Activated CD8-positive, alpha-beta memory T cell treated with anti-CD3 and anti-CD28 coated beads, Interleukin-2, amount 50 U/mL, for 4 hours (primary cell): ENCODE data around the gene ZNF865.
A peak's percentile ranks its signal among the peaks of the same experiment; 100 is the strongest.

ENCODE experiments used
- DNase-seq: peaks from one replicate; pipeline ENCODE4 v3.0.0-alpha.2; 2020

The ZNF865 gene

GRCh38 chr19:55609326-55609725 is 3.9 kb downstream of the ZNF865 start:
- DNase-seq, result no peak

DNA sequence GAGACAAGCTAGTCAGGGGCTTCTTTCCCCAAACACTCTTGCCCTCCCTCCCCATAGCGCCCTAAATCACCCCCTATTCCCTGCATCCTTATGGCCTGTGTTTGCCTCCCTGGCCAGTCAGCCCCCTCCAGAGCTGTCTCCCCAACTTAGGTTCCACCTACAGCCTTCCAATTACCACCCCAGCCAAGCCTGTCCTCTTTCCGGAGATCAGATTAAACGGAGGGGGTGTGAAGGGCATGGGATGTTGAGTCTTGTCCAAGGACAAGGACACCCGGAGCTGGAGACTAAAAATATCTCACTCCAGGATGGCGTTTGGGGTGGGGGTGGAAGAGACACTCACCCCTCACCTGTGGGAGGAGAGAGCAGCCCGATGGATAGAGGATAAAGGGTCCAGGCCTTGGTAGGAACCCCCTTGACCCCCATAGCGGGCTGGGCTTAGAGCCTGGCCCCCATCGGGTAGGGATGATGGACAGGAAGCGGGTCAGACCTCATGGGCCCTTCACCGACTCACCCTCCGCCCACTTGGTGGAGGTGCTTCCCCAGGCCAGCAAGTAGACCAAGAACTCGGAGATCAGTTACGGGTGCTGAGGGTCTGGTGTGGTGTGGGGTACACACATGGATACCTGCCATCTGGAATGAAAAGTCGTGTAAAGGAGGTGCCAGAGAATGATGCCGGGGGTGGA is 6.0 kb downstream of the ZNF865 start:
- no peak for DNase-seq

DNA sequence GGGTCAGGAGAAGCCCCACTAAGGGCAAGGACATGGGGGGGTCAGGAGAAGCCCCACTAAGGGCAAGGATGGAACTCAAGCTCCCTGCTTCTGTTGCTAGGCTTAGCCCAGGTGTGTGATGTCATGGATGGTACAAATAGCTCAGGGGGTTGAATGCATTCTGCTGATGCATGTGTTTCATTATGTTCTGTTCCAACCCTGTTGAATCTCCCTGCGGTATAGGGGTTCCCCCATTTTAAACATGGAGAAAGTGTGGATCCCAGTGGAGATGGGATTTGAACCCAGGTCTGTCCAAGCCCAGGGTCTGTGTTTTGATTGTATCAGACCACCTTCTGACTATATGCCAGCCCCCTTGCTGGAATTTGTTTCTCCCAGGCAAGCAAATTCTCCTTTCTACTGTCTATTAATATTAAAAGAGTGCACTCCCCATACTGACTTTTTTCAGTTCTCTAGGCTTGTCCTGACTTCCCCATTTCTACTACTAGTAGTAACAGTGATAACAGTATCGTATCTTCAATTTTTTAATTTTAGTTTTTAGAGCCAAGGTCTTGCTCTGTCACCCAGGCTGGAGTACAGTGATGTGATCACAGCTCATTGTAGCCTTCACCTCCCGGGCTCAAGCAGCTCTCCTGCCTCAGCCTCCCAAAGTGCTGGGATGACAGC is 6.7 kb downstream of the ZNF865 start:
- no peak for DNase-seq

DNA sequence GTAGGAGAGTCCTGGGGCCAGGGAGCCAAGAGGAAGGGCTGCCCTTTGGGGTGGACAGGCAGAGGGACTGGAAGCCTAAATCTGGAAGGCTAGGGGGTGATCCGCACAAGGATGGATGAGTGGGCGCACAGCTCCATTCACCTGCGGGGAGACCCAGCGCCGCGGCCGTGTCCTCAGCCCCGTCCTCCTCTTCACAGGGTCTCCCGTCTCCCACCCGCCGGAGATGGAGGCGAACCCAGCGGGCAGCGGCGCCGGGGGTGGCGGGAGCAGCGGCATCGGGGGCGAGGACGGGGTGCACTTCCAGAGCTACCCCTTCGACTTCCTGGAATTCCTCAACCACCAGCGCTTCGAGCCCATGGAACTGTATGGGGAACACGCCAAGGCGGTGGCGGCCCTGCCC is 7.9 kb downstream of the ZNF865 start:
- no peak for DNase-seq

GRCh38 chr19:55613930-55614710 is 8.7 kb downstream of the ZNF865 start:
- DNase-seq, result no peak

DNA sequence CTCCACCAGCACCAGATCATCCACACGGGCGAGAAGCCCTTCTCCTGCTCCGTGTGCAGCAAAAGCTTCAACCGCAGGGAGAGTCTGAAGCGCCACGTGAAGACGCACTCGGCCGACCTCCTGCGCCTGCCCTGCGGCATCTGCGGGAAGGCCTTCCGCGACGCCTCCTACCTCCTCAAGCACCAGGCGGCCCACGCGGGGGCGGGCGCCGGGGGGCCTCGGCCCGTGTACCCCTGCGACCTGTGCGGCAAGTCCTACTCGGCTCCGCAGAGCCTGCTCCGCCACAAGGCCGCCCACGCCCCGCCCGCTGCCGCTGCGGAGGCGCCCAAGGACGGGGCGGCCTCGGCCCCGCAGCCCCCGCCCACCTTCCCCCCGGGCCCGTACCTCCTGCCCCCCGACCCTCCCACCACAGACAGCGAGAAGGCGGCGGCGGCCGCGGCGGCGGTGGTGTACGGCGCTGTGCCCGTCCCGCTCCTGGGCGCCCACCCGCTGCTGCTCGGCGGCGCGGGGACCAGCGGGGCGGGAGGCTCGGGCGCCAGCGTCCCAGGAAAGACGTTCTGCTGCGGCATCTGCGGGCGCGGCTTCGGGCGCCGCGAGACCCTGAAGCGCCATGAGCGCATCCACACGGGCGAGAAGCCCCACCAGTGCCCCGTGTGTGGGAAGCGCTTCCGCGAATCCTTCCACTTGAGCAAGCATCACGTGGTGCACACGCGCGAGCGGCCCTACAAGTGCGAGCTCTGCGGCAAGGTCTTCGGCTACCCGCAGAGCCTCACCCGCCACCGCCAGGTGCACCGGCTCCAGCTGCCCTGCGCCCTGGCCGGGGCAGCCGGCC is 9.5 kb downstream of the ZNF865 start:
- DNase-seq, result no peak

DNA sequence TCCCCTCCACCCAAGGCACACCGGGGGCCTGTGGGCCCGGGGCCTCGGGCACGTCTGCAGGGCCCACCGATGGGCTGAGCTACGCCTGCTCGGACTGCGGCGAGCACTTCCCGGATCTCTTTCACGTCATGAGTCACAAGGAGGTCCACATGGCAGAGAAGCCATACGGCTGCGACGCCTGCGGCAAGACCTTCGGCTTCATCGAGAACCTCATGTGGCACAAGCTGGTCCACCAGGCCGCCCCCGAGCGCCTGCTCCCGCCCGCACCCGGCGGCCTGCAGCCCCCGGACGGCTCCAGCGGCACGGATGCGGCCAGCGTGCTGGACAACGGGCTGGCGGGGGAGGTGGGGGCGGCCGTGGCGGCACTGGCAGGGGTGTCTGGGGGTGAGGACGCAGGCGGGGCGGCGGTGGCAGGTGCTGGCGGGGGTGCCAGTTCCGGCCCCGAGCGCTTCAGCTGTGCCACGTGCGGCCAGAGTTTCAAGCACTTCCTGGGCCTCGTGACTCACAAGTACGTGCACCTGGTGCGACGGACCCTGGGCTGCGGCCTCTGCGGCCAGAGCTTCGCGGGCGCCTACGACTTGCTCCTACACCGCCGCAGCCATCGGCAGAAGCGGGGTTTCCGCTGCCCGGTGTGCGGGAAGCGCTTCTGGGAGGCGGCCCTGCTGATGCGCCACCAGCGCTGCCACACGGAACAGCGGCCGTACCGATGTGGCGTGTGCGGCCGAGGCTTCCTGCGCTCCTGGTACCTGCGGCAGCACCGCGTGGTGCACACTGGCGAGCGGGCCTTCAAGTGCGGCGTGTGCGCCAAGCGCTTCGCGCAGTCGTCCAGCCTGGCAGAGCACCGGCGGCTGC is 10.3 kb downstream of the ZNF865 start:
- DNase-seq, result no peak

DNA sequence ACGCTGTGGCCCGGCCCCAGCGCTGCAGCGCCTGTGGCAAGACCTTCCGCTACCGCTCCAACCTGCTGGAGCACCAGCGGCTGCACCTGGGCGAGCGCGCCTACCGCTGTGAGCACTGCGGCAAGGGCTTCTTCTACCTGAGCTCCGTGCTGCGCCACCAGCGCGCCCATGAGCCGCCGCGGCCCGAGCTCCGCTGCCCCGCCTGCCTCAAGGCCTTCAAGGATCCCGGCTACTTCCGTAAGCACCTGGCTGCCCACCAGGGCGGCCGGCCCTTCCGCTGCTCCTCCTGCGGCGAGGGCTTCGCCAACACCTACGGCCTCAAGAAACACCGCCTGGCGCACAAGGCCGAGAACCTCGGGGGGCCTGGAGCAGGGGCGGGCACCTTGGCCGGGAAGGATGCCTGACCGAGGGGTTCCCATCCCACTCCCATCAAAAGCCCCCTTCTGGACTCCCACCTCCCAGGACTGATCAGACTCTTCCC is 11.0 kb downstream of the ZNF865 start:
- DNase-seq, result no peak

DNA sequence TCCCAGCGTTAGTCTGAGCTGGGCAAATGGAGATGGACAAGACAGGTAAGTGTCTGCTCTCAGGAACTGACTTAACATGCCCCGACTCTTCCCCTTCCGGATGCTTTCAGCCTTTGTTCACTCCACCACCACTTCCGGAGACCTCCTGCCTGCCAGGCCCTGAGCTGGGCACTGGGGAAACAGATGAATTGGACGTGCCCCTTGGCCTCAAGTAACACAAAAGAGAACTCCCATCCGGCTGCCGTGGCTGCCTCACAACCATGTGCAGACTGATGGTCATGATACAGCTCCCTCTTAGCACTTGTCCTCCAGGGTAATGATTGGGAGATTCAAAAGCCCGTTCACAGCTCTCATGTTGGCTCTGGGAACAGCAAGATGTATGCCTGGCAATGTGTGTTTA is 12.0 kb downstream of the ZNF865 start:
- DNase-seq, result no peak

DNA sequence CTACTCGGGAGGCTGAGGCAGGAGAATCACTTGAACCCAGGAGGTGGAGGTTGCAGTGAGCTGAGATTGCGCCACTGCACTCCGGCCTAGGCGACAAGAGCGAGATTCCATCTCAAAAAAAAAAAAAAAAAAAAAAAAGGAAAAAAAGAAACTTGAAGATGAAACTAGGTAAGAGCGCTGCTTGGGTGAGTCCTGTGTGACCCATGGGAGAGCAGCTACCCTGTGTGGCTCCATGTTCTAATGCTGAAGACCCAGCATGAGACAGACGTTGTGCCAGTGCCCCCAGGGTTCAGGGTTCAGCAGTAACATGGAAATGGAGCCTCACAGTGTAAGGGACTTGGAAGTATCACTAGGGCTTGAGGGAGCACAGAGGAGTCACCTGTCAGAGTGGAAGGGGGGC is 13.0 kb downstream of the ZNF865 start:
- DNase-seq, result no peak

DNA sequence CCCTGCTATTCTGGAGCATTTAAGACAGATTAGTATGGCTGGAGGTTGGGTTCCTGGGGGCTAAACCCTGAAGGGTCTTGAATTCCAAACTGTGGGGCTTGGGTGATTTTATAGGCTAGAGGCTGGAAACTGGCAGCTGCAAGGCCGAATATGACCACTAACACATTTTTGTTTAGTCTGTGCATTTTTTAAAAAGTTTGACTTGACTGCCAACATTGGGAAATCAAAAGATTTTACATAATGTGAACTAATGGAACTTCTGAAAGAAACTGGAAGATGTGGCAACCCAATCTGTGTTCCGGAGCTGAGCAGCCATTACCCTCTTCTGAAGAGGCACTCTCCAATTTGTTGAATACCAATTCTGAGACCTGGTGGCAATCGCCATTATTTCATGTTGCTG is 13.8 kb downstream of the ZNF865 start:
- DNase-seq, result no peak

DNA sequence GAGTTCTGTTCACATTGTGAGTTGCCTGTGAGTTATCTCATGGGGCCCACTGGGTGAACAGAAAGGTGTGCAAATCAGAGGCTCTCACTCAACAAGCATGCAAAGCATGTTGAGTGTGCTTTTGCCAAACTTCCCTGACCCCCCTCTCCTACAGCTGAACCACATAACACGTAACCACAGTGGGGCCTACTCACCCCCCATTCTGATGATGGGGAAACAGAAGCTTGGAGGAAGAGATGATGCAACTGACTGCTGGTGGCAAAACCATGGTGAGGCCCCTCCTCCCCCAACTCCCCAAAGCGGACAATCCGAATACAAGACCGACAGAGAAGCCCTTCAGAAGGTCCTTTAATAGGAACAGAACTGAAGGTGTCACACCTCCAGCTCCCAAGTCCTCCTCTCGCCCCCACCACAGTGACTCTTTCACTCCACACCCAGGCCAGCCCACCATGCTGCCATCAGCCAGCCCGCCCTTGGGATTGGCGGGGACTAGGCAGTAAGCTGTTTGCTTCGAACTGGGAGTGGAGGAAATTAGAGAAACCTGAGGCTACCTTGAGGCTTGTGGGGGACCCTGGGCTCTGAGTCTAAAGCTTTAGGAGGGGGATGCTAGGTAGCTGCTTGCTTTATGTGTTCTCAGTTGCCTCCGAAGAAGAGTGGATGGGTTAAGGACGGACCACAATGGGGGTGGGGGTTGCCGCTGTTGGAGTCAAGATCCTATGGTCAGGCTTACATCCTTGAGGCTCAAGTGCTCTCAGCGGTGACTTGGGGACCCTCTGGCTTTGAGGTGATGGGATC is 15.2 kb downstream of the ZNF865 start:
- DNase-seq, result peak; percentile 54

GRCh38 chr19:55621205-55621672 is 15.8 kb downstream of the ZNF865 start:
- DNase-seq, result no peak

DNA sequence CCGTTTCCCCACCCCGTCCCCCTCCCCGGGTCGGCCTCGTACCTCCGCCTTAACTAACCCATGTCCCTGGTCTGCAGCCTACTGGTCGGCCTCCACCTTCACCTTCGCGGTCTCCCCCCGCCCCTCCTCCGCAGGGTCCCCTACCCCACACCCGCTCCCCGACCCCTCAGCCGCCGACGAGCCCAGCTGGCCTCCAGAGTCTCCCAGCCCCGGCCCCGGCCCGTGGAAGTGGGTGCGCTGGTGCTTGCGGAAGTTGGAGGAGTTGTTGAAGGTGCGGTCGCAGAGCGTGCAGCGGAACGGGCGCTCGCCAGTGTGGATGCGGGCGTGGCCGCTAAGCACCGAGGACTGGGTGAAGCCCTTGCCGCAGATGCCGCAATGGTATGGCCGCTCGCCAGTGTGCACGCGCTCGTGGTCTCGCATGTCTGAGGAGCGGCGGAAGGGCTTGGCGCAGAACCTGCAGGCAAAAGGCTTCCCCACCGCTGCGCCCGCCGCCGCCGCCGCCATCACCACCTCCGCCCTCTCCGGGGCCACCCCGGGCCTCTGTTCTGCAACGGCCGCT is 16.3 kb downstream of the ZNF865 start:
- no peak for DNase-seq

DNA sequence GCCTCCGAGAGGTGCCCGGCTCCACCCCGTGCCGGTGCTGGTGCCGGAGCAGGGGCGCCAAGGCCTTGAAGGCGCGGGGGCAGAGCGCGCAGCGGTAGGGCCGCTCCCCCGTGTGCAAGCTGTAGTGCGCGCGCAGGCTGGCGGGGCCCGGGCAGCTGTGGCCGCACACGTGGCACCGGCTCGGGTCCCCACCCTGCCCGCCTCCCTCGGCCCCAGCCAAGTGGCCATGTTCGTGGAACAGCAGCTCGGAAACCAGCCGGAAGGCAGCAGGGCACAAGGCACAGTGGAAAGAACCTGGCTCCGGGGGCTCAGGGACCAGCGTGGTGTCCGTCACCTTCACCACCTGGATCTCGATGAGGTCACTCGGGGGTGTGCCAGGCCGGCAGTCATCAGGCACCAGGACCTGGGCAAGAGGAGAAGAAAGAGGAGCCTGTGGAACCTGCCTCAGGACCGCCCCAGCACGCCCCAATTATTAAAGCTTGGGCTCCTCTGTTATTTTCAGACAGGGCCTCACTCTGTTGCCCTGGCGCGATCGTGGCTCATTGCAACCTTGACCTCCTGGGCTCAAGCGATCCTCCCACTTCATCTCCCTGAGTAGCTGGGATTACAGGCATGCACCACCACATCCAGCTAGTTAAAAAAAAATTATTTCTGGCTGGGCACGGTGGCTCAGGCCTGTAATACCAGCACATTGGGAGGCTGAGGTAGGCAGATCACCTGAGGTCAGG is 17.0 kb downstream of the ZNF865 start:
- no peak for DNase-seq

- no peak for DNase-seq
Measured at GRCh38 chr19:55623130-55623529, 17.7 kb downstream of the ZNF865 start.

DNA sequence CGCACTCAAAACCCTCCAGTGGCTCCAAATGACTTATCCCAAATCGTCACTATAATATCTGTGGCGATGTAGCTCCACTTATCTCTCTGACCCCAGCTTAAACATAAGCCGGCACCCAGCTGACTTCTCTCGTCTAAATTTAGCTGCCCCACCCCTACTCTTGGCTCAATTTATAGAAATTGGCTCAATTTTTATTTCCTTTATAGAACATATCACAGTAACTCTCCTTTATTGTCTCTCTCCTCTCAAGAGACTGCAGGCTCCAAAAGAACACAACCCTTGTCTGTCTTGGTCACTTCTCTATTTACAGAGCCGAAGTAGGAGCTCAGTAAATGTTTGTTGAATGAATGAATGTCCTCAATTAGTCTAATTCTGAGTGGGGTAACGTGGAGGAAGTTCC is 18.1 kb downstream of the ZNF865 start:
- no peak for DNase-seq

- DNase-seq, result peak; percentile 93
Measured at GRCh38 chr19:55624109-55625003, 18.9 kb downstream of the ZNF865 start, which contains the start of gene ZNF784. Gene ZNF784, minus strand, starts transcription at chr19:55624566. Its CDS starts 5 bp downstream, at chr19:55624561.

- no peak for DNase-seq
Measured at GRCh38 chr19:55625004-55625326, 19.5 kb downstream of the ZNF865 start.
